Measurements from ENCODE around the gene EXO5.

GRCh38 chr1:40546957-40547356, 38.4 kb downstream of the EXO5 start:
- TF ChIP-seq EZH2phosphoT487 (IDR thresholded peaks at IDR 0.05; ENCODE audit: borderline replicate concordance, low read length) (no peak), CTCF (IDR thresholded peaks at IDR 0.05; ENCODE audit: low read depth, low read length, poor library complexity, severe bottlenecking) (no peak)
